ENCODE measurements around the gene OTUD5.
A peak's percentile ranks its signal among the peaks of the same experiment; 100 is the strongest.
"Not testable (repeated sequence)": the region's sequence is repeated elsewhere in the genome, so short reads cannot be mapped to it uniquely, and the experiment has no call there.

OTUD5 gene

GRCh38 chrX:48957477-48957826, at the start of gene OTUD5:
OTUD5 (minus strand) TSS chrX:48957607; CDS start chrX:48957570, 37 bp downstream.
- DNase-seq (ENCODE audit: low read depth in 4 of 4, low spot score in 1 of 4), result peak in 3 of 4 experiments; percentile 39 to 69 (median 63)

GRCh38 chrX:49003696-49004095, 46.3 kb upstream of the OTUD5 start:
- no peak for DNase-seq (ENCODE audit: low read depth in 4 of 4, low spot score in 1 of 4)

- peak; percentile 44 to 54 (median 47) for DNase-seq (ENCODE audit: low read depth in 4 of 4, low spot score in 1 of 4)
Measured at GRCh38 chrX:49002091-49002935, 44.9 kb upstream of the OTUD5 start, which contains the start of gene GRIPAP1. GRIPAP1 (minus strand) TSS chrX:49002264; CDS start chrX:49002229, 35 bp downstream.

- DNase-seq (ENCODE audit: low read depth in 4 of 4, low spot score in 1 of 4), result peak in 3 of 4 experiments; percentile 9 to 11 (median 10)
Measured at GRCh38 chrX:49001521-49002090, 44.2 kb upstream of the OTUD5 start.

- DNase-seq (ENCODE audit: low read depth in 4 of 4, low spot score in 1 of 4), result no peak
Measured at GRCh38 chrX:49000636-49001035, 43.2 kb upstream of the OTUD5 start.

- no peak for DNase-seq (ENCODE audit: low read depth in 4 of 4, low spot score in 1 of 4)
Measured at GRCh38 chrX:48999030-48999429, 41.6 kb upstream of the OTUD5 start.

GRCh38 chrX:48998391-48998790, 41.0 kb upstream of the OTUD5 start:
- DNase-seq (ENCODE audit: low read depth in 4 of 4, low spot score in 1 of 4), result no peak

- no peak for DNase-seq (ENCODE audit: low read depth in 4 of 4, low spot score in 1 of 4)
Measured at GRCh38 chrX:48997865-48998264, 40.5 kb upstream of the OTUD5 start.

GRCh38 chrX:48997455-48997854, 40.0 kb upstream of the OTUD5 start:
- no peak for DNase-seq (ENCODE audit: low read depth in 4 of 4, low spot score in 1 of 4)

GRCh38 chrX:48996969-48997368, 39.6 kb upstream of the OTUD5 start:
- DNase-seq (ENCODE audit: low read depth in 4 of 4, low spot score in 1 of 4), result no peak

GRCh38 chrX:48992341-48992740, 34.9 kb upstream of the OTUD5 start:
- no peak for DNase-seq (ENCODE audit: low read depth in 4 of 4, low spot score in 1 of 4)

GRCh38 chrX:48989483-48989882, 32.1 kb upstream of the OTUD5 start:
- no peak for DNase-seq (ENCODE audit: low read depth in 4 of 4, low spot score in 1 of 4)

GRCh38 chrX:48983896-48984295, 26.5 kb upstream of the OTUD5 start:
- no peak for DNase-seq (ENCODE audit: low read depth in 4 of 4, low spot score in 1 of 4)

GRCh38 chrX:48983081-48983480, 25.7 kb upstream of the OTUD5 start:
- no peak for DNase-seq (ENCODE audit: low read depth in 4 of 4, low spot score in 1 of 4)

GRCh38 chrX:48981178-48981577, 23.8 kb upstream of the OTUD5 start:
- DNase-seq (ENCODE audit: low read depth in 4 of 4, low spot score in 1 of 4), result no peak

GRCh38 chrX:48980341-48980740, 22.9 kb upstream of the OTUD5 start:
- DNase-seq (ENCODE audit: low read depth in 4 of 4, low spot score in 1 of 4), result not testable (repeated sequence)

- DNase-seq (ENCODE audit: low read depth in 4 of 4, low spot score in 1 of 4), result no peak
Measured at GRCh38 chrX:48978226-48978625, 20.8 kb upstream of the OTUD5 start.

- no peak for DNase-seq (ENCODE audit: low read depth in 4 of 4, low spot score in 1 of 4)
Measured at GRCh38 chrX:48976086-48976485, 18.7 kb upstream of the OTUD5 start.

- no peak for DNase-seq (ENCODE audit: low read depth in 4 of 4, low spot score in 1 of 4)
Measured at GRCh38 chrX:48975541-48975940, 18.1 kb upstream of the OTUD5 start.

- no peak for DNase-seq (ENCODE audit: low read depth in 4 of 4, low spot score in 1 of 4)
Measured at GRCh38 chrX:48975041-48975440, 17.6 kb upstream of the OTUD5 start.

GRCh38 chrX:48974574-48974973, 17.2 kb upstream of the OTUD5 start:
- no peak for DNase-seq (ENCODE audit: low read depth in 4 of 4, low spot score in 1 of 4)

- no peak for DNase-seq (ENCODE audit: low read depth in 4 of 4, low spot score in 1 of 4)
Measured at GRCh38 chrX:48974033-48974432, 16.6 kb upstream of the OTUD5 start.

All from stimulated activated CD4-positive, alpha-beta T cell treated with anti-CD3 and anti-CD28 coated beads, Interleukin-1b, Interleukin-23, amount 100 ng/mL, for 24 hours (primary cell).